ENCODE measurements around the gene MAP3K9. TPM values are rescaled to one million over a fixed set of nuclear protein-coding genes. Genes with fewer than 3 reads are reported as not detected.

The MAP3K9 gene
- total and polyA plus RNA-seq, 10 of the 15 experiments (the other 5 are each of a cell fraction or from before 2014, with no cell fraction given), result 0.48 to 7.9 (median 2.9) TPM

GRCh38 chr14:70802379-70802778 lies 6.9 kb downstream of the MAP3K9 start (continued):
- TF ChIP-seq ELK1 (IDR thresholded peaks at IDR 0.05; ENCODE audit: low read depth, low read length), result no peak

GRCh38 chr14:70801836-70802235 lies 7.5 kb downstream of the MAP3K9 start:
- 98% methylated on average over 5 of the region's 5 CpGs for WGBS (ENCODE audit: insufficient coverage, insufficient replicate concordance, low lambda C conversion rate, missing lambda C conversion rate)
- CTCF ChIA-PET, result interaction anchor here (0.8 to 1.2 kb wide), 2 partner anchors 8 to 16 kb away, joined by 4 to 5 read pairs; partner anchors contain the start of gene MAP3K9
- Histone ChIP-seq H3K27me3 (replicated peaks in 1 of 2; ENCODE audit: control insufficient read depth in 2 of 2, insufficient read depth in 2 of 2, low read length in 1 of 2) (no peaks in the 10 kb centered on the region), H2AFZ (ENCODE audit: control insufficient read depth, low read depth, low read length) (no peak overlapping the region), H3K79me2 (ENCODE audit: control insufficient read depth, insufficient read depth, low read length) (peaks cover 3% of the 10 kb centered on the region), H3K9me3 (replicated peaks; ENCODE audit: control insufficient read depth, insufficient read depth, low read length) (no peaks in the 10 kb centered on the region), H3K27ac (ENCODE audit: control insufficient read depth, insufficient read depth) (no peak overlapping the region), H3K36me3 (ENCODE audit: control insufficient read depth in 2 of 2, insufficient read depth in 2 of 2, low read length in 1 of 2) (peaks cover 0 to 13% of the 10 kb centered on the region in 2 experiments; a peak in 3 of 4 replicates), H4K20me1 (ENCODE audit: control insufficient read depth, insufficient read depth) (peaks cover 3% of the 10 kb centered on the region; the same call in 1 of the 2 replicates), H3K9ac (ENCODE audit: control insufficient read depth, insufficient read depth, low read length) (no peak overlapping the region), H3K4me3 (no peak overlapping the region), H3K4me1 (ENCODE audit: control insufficient read depth, insufficient read depth, low read length) (peaks cover 31% of the 10 kb centered on the region), H3K4me2 (ENCODE audit: control insufficient read depth, insufficient read depth) (peak overlapping the region; percentile 36)
- in situ Hi-C loops (cut with MboI), result no loop called here
- TF ChIP-seq MEF2B (IDR thresholded peaks at IDR 0.05; ENCODE audit: partially characterized antibody, poor library complexity, severe bottlenecking) (no peak), RAD21 (IDR thresholded peaks at IDR 0.05; ENCODE audit: insufficient read depth, low read depth, low read length) (no peak), LARP7 (IDR thresholded peaks at IDR 0.05) (no peak), ZZZ3 (IDR thresholded peaks at IDR 0.05; ENCODE audit: control insufficient read depth, insufficient read length, low read depth) (no peak), RBBP5 (conservative IDR thresholded peaks at IDR 0.05) (no peak), SKIL (IDR thresholded peaks at IDR 0.05; ENCODE audit: low read depth, poor library complexity, severe bottlenecking) (no peak), POLR2AphosphoS2 (IDR thresholded peaks at IDR 0.05; ENCODE audit: low read depth, low read length) (no peak), MYC (IDR thresholded peaks at IDR 0.05; ENCODE audit: insufficient read depth, insufficient read length, insufficient replicate concordance, low read length, severe bottlenecking) (no peak), EGR1 (IDR thresholded peaks at IDR 0.05; ENCODE audit: borderline replicate concordance in 1 of 2, low read depth in 2 of 2, low read length in 2 of 2) (no peak)
- SMC1A ChIA-PET (ENCODE audit: uncharacterized antibody, unreplicated experiment), result interaction anchor here (0.5 kb wide), 1 partner anchor 39 kb away, joined by 3 read pairs; no protein-coding TSS in a partner anchor
- intact Hi-C loops (cut with micrococcal nuclease; ENCODE audit: unreplicated experiment), result loop anchor here (5.0 kb wide), 1 partner anchor 200 kb away; the partner anchor contains the start of gene MED6
- RAD21 ChIA-PET (ENCODE audit: unreplicated experiment), result interaction anchor here (0.7 kb wide), 1 partner anchor 133 kb away, joined by 3 read pairs; no protein-coding TSS in a partner anchor
- ATAC-seq (no peak), FAIRE-seq (no peak), DNase-seq (ENCODE audit: low read depth, low spot score) (no peak)
- BruUV-seq (replicated peaks), result no TSS peak
- POLR2A ChIA-PET, result interaction anchor here (0.5 to 0.7 kb wide), 2 partner anchors 20 to 1048 kb away, joined by 3 read pairs; no protein-coding TSS in a partner anchor
